ENCODE data around the gene ISL1. TPM values are rescaled to one million over a fixed set of nuclear protein-coding genes. Genes with fewer than 3 reads are reported as not detected.
A peak's percentile ranks its signal among the peaks of the same experiment; 100 is the strongest.

Gene ISL1
- total RNA-seq, 1 experiment from 2014 or later, result not detected

- H3K9me3 ChIP-seq (ENCODE audit: insufficient read depth, low read depth), result no peaks in the 10 kb centered on the region
- H3K4me1 ChIP-seq (replicated peaks; ENCODE audit: insufficient read depth), result peaks cover 4% of the 10 kb centered on the region; the same call in 1 of the 2 replicates
- ChIA-PET CTCF (no interaction called here), POLR2A (ENCODE audit: unreplicated experiment) (no interaction called here)
- no peaks in the 10 kb centered on the region for H4K20me1 ChIP-seq (ENCODE audit: insufficient read depth)
- H3K79me2 ChIP-seq (ENCODE audit: low read depth), result no peaks in the 10 kb centered on the region
- no peak overlapping the region for H3K27ac ChIP-seq
- intact Hi-C loops (cut with micrococcal nuclease; ENCODE audit: unreplicated experiment), result loop anchor here (10.0 kb wide), 1 partner anchor 429 kb away; no protein-coding TSS in a partner anchor
- TF ChIP-seq CTCF (conservative IDR thresholded peaks at IDR 0.05) (no peak), EZH2 (IDR thresholded peaks at IDR 0.05; ENCODE audit: low read depth) (no peak)
- no peaks in the 10 kb centered on the region for H3K9me2 ChIP-seq (ENCODE audit: insufficient read depth)
- H3K4me3 ChIP-seq, result no peak overlapping the region
- no peak overlapping the region for H2AFZ ChIP-seq
- no peak overlapping the region for H3K4me2 ChIP-seq
- BruUV-seq (replicated peaks), result no TSS peak
- no peak for DNase-seq
- no peaks in the 10 kb centered on the region for H3K36me3 ChIP-seq (ENCODE audit: low read depth)
- no peaks in the 10 kb centered on the region for H3F3A ChIP-seq (ENCODE audit: insufficient read depth, low read depth)
- no peaks in the 10 kb centered on the region for H3K27me3 ChIP-seq (ENCODE audit: insufficient read depth, low read depth)
Measured at GRCh38 chr5:51395666-51396356, 12.6 kb downstream of the ISL1 start.

- CTCF ChIA-PET, result interaction anchor here (0.6 kb wide), 1 partner anchor 128 kb away, joined by 4 read pairs; no protein-coding TSS in a partner anchor
- intact Hi-C loops (cut with micrococcal nuclease; ENCODE audit: unreplicated experiment), result loop anchor here (10.0 kb wide), 1 partner anchor 428 kb away; no protein-coding TSS in a partner anchor
- H3K27ac ChIP-seq, result no peak overlapping the region
- H4K20me1 ChIP-seq (ENCODE audit: insufficient read depth), result no peaks in the 10 kb centered on the region
- no peaks in the 10 kb centered on the region for H3K9me2 ChIP-seq (ENCODE audit: insufficient read depth)
- no peaks in the 10 kb centered on the region for H3F3A ChIP-seq (ENCODE audit: insufficient read depth, low read depth)
- peaks cover 4% of the 10 kb centered on the region; the same call in 1 of the 2 replicates for H3K4me1 ChIP-seq (replicated peaks; ENCODE audit: insufficient read depth)
- no peak overlapping the region for H2AFZ ChIP-seq
- H3K4me2 ChIP-seq, result peak overlapping the region; percentile 21
- TF ChIP-seq CTCF (conservative IDR thresholded peaks at IDR 0.05), result no peak
- no peak for TF ChIP-seq EZH2 (IDR thresholded peaks at IDR 0.05; ENCODE audit: low read depth)
- H3K4me3 ChIP-seq, result no peak overlapping the region
- no peaks in the 10 kb centered on the region for H3K79me2 ChIP-seq (ENCODE audit: low read depth)
- H3K9me3 ChIP-seq (ENCODE audit: insufficient read depth, low read depth), result no peaks in the 10 kb centered on the region
- no peak for DNase-seq
- no TSS peak for BruUV-seq (replicated peaks)
- H3K27me3 ChIP-seq (ENCODE audit: insufficient read depth, low read depth), result no peaks in the 10 kb centered on the region
- no peaks in the 10 kb centered on the region for H3K36me3 ChIP-seq (ENCODE audit: low read depth)
- POLR2A ChIA-PET (ENCODE audit: unreplicated experiment), result no interaction called here
Measured at GRCh38 chr5:51396797-51397196, 13.5 kb downstream of the ISL1 start.

- H3K27ac ChIP-seq, result no peak overlapping the region
- H3K79me2 ChIP-seq (ENCODE audit: low read depth), result no peaks in the 10 kb centered on the region
- no peaks in the 10 kb centered on the region for H3K9me3 ChIP-seq (ENCODE audit: insufficient read depth, low read depth)
- H2AFZ ChIP-seq, result no peak overlapping the region
- TF ChIP-seq EZH2 (IDR thresholded peaks at IDR 0.05; ENCODE audit: low read depth), result no peak
- no peak for TF ChIP-seq CTCF (conservative IDR thresholded peaks at IDR 0.05)
- H3K27me3 ChIP-seq (ENCODE audit: insufficient read depth, low read depth), result no peaks in the 10 kb centered on the region
- no peak overlapping the region for H3K4me3 ChIP-seq
- no peak for DNase-seq
- H3F3A ChIP-seq (ENCODE audit: insufficient read depth, low read depth), result no peaks in the 10 kb centered on the region
- no peaks in the 10 kb centered on the region for H3K36me3 ChIP-seq (ENCODE audit: low read depth)
- no TSS peak for BruUV-seq (replicated peaks)
- no peaks in the 10 kb centered on the region for H4K20me1 ChIP-seq (ENCODE audit: insufficient read depth)
- H3K4me2 ChIP-seq, result no peak overlapping the region
- CTCF ChIA-PET, result interaction anchor here (0.7 kb wide), 1 partner anchor 17 kb away, joined by 3 read pairs; no protein-coding TSS in a partner anchor
- no peaks in the 10 kb centered on the region; the same call in 1 of the 2 replicates for H3K4me1 ChIP-seq (replicated peaks; ENCODE audit: insufficient read depth)
- POLR2A ChIA-PET (ENCODE audit: unreplicated experiment), result no interaction called here
- H3K9me2 ChIP-seq (ENCODE audit: insufficient read depth), result no peaks in the 10 kb centered on the region
- intact Hi-C loops (cut with micrococcal nuclease; ENCODE audit: unreplicated experiment), result loop anchor here (10.0 kb wide), 1 partner anchor 427 kb away; no protein-coding TSS in a partner anchor
Measured at GRCh38 chr5:51397996-51398395, 14.7 kb downstream of the ISL1 start.
